A673 (cell line): ENCODE data around the gene GPR39. TPM values are rescaled to one million over a fixed set of nuclear protein-coding genes. Genes with fewer than 3 reads are reported as not detected.

Experiments
- BruUV-seq: library from RNA; stranded (reverse); fragments of 400-500 nt; replicated peaks from 2 replicates; lab custom pipeline; 2021; lab: Mats Ljungman, UMichigan
- CTCF ChIA-PET: fragments of 300-600 bp; sonication (Branson Sonifier 250); formaldehyde crosslinking; loops from one replicate; lab custom pipeline; 2022; ENCODE audit warnings: antibody characterized with exemption; lab: Charles Lee
- POLR2A ChIA-PET: fragments of 300-600 bp; sonication (Branson Sonifier 250); formaldehyde crosslinking; loops from one replicate; lab custom pipeline; 2022; ENCODE audit warnings: antibody characterized with exemption; ENCODE audit not compliant: low non-redundant PET; lab: Charles Lee
- DNase-seq: peaks from one replicate; pipeline ENCODE4 v3.0.0-alpha.2; 2015; ENCODE audit warnings: low spot score
- H3K27ac ChIP-seq: fragments of 200-600 bp; sonication (generic); 2 replicates; pipeline ENCODE4 v1.5.1; 2016; ENCODE audit warnings: mixed run types, low read depth, mild to moderate bottlenecking, mixed read lengths, antibody characterized with exemption, low read length; ENCODE audit not compliant: poor library complexity, severe bottlenecking
- H3K27me3 ChIP-seq: fragments of 200-600 bp; sonication (generic); replicated peaks from 2 replicates; pipeline ENCODE4 v1.6.1; 2017; ENCODE audit warnings: mixed run types, low read depth, mild to moderate bottlenecking, mixed read lengths, antibody characterized with exemption, low read length; ENCODE audit not compliant: insufficient read depth, poor library complexity
- H3K36me3 ChIP-seq: fragments of 200-600 bp; sonication (generic); 2 replicates; pipeline ENCODE4 v1.6.1; 2016; ENCODE audit warnings: mixed run types, mild to moderate bottlenecking, mixed read lengths, antibody characterized with exemption, low read length; ENCODE audit not compliant: insufficient read depth, poor library complexity, severe bottlenecking
- H3K4me1 ChIP-seq: fragments of 200-600 bp; sonication (generic); 2 replicates; pipeline ENCODE4 v1.6.1; 2017; ENCODE audit warnings: mixed run types, mild to moderate bottlenecking, mixed read lengths, antibody characterized with exemption, low read length; ENCODE audit not compliant: insufficient read depth, poor library complexity, severe bottlenecking
- H3K4me3 ChIP-seq: fragments of 200-600 bp; sonication (generic); 2 replicates; pipeline ENCODE4 v1.5.1; 2016; ENCODE audit warnings: low read depth, mixed run types, mild to moderate bottlenecking, mixed read lengths, low read length; ENCODE audit not compliant: poor library complexity, severe bottlenecking
- H3K9me3 ChIP-seq: fragments of 200-600 bp; sonication (generic); 2 replicates; pipeline ENCODE4 v1.6.1; 2016; ENCODE audit warnings: mixed run types, low read depth, mild to moderate bottlenecking, mixed read lengths, antibody characterized with exemption, low read length; ENCODE audit not compliant: poor library complexity, severe bottlenecking
- EZH2 ChIP-seq: fragments of 200-600 bp; sonication (generic); IDR thresholded peaks from 2 replicates; pipeline ENCODE4 v1.6.1; 2017; ENCODE audit warnings: borderline replicate concordance, low read depth, mild to moderate bottlenecking, mixed read lengths, antibody characterized with exemption, low read length; ENCODE audit not compliant: poor library complexity, severe bottlenecking
- intact Hi-C: fragments of 100-400 bp; cut with micrococcal nuclease; formaldehyde crosslinking; loops from one replicate; pipeline ENCODE4 v1.10.0; 2022; ENCODE audit not compliant: unreplicated experiment
- total RNA-seq: library from RNA; stranded (reverse); gene quantifications from 2 replicates; pipeline ENCODE4 v1.2.3, GENCODE V29; 2021
- TF ChIP-seq, protein P1 (sequence below): fragments of 300-800, 200-600 bp; sonication (generic); conservative IDR thresholded peaks from 2 replicates; pipeline ENCODE4 v1.5.1; 2017; ENCODE audit warnings: low read depth, mild to moderate bottlenecking, antibody characterized with exemption, low read length, moderate library complexity, mixed read lengths

Gene GPR39
- total RNA-seq, 1 experiment from 2014 or later = 3.6 TPM

- CTCF ChIA-PET = no interaction called here
- H3K4me3 ChIP-seq = no peak overlapping the region
- POLR2A ChIA-PET = no interaction called here
- intact Hi-C loops = no loop called here
- H3K9me3 ChIP-seq = no peaks in the 10 kb centered on the region
- no peaks in the 10 kb centered on the region for H3K4me1 ChIP-seq
- BruUV-seq = no TSS peak
- no peak for DNase-seq
- no peak overlapping the region for H3K27ac ChIP-seq
- H3K27me3 ChIP-seq = no peaks in the 10 kb centered on the region
- no peaks in the 10 kb centered on the region for H3K36me3 ChIP-seq
- TF ChIP-seq, protein P1, sequence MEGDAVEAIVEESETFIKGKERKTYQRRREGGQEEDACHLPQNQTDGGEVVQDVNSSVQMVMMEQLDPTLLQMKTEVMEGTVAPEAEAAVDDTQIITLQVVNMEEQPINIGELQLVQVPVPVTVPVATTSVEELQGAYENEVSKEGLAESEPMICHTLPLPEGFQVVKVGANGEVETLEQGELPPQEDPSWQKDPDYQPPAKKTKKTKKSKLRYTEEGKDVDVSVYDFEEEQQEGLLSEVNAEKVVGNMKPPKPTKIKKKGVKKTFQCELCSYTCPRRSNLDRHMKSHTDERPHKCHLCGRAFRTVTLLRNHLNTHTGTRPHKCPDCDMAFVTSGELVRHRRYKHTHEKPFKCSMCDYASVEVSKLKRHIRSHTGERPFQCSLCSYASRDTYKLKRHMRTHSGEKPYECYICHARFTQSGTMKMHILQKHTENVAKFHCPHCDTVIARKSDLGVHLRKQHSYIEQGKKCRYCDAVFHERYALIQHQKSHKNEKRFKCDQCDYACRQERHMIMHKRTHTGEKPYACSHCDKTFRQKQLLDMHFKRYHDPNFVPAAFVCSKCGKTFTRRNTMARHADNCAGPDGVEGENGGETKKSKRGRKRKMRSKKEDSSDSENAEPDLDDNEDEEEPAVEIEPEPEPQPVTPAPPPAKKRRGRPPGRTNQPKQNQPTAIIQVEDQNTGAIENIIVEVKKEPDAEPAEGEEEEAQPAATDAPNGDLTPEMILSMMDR = no peak
- TF ChIP-seq EZH2 = no peak
Measured at GRCh38 chr2:132690664-132691303, 274.2 kb downstream of the GPR39 start.

GRCh38 chr2:132691556-132691955 lies 275.0 kb downstream of the GPR39 start:
- ChIA-PET POLR2A (no interaction called here), CTCF (no interaction called here)
- Histone ChIP-seq H3K4me1 (no peaks in the 10 kb centered on the region), H3K9me3 (no peaks in the 10 kb centered on the region), H3K27me3 (no peaks in the 10 kb centered on the region), H3K27ac (no peak overlapping the region), H3K4me3 (no peak overlapping the region), H3K36me3 (no peaks in the 10 kb centered on the region)
- no TSS peak for BruUV-seq
- intact Hi-C loops = no loop called here
- DNase-seq = no peak
- TF ChIP-seq EZH2 = no peak
- TF ChIP-seq, protein P1 = no peak

DNA sequence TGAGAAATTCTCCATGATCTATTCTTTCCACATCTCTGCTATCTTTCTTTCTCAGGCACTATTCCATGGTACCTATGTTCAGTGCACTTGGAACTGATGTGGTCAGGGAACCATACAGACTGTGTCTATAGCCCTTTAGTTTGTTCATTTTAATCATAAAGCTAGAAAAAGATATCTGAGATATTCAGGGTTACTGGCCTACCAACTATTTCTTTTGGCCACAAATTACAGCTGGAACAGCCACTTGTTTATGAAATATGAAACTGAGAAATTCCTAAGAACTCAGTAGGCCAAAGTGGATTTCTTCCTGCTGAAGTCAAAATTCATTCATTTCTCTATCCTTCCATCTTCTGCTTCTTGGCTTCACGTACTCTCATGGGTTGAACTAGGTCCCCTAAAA lies 276.2 kb downstream of the GPR39 start:
- no peaks in the 10 kb centered on the region for H3K4me1 ChIP-seq
- POLR2A ChIA-PET = no interaction called here
- no peaks in the 10 kb centered on the region for H3K27me3 ChIP-seq
- CTCF ChIA-PET = no interaction called here
- H3K27ac ChIP-seq = no peak overlapping the region
- no TSS peak for BruUV-seq
- H3K9me3 ChIP-seq = no peaks in the 10 kb centered on the region
- no peaks in the 10 kb centered on the region for H3K36me3 ChIP-seq
- H3K4me3 ChIP-seq = no peak overlapping the region
- no peak for DNase-seq
- TF ChIP-seq, protein P1 = no peak
- TF ChIP-seq EZH2 = no peak
- intact Hi-C loops = no loop called here
